ENCODE results near the gene BIK.

Gene BIK

DNA sequence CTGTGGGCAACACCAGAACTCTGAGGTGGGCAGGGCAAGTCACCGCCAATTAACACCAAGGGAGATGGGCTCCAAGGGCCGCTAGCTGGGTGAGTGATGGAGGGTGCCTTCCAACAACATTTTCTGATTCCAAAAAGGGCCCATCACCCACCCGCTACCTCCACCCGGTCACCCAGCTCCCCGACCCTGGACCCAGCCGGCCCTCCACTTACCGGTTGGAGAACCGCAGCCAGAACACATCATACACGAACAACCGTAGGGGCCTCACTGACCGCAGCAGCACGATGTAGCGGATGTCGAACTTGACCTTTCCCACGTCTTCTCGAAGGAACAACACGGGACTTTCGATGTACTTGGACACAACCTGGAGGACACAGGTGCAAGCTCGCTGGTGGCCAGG is 61.6 kb downstream of the BIK start:
- H3K4me3 ChIP-seq (ENCODE audit: low read depth, low read length), result no peak overlapping the region
- TF ChIP-seq, protein P1, sequence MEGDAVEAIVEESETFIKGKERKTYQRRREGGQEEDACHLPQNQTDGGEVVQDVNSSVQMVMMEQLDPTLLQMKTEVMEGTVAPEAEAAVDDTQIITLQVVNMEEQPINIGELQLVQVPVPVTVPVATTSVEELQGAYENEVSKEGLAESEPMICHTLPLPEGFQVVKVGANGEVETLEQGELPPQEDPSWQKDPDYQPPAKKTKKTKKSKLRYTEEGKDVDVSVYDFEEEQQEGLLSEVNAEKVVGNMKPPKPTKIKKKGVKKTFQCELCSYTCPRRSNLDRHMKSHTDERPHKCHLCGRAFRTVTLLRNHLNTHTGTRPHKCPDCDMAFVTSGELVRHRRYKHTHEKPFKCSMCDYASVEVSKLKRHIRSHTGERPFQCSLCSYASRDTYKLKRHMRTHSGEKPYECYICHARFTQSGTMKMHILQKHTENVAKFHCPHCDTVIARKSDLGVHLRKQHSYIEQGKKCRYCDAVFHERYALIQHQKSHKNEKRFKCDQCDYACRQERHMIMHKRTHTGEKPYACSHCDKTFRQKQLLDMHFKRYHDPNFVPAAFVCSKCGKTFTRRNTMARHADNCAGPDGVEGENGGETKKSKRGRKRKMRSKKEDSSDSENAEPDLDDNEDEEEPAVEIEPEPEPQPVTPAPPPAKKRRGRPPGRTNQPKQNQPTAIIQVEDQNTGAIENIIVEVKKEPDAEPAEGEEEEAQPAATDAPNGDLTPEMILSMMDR (conservative IDR thresholded peaks at IDR 0.05; ENCODE audit: low read depth, low read length), result no peak
- no peak for DNase-seq (ENCODE audit: low read depth)

DNA sequence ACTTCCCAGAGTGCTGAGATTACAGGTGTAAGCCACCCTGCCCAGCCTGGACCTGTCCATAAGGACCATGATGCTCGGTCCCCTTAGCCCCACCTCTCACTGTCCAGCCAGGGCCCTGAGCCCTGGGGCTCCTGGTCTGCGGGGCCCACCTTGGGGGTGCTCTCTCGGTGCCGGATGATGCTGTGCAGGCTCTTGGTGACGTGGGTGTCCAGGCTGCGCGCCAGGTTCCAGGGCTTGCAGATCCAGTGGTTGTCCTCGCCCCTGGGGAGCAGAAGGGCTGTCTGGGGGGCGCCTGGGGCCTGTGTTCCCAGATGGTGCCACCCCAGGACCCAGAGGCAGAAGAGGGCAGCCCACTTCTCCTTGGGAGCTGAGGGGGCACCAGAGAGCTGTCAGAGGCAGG is 63.0 kb downstream of the BIK start:
- TF ChIP-seq, protein P1 (conservative IDR thresholded peaks at IDR 0.05; ENCODE audit: low read depth, low read length), result no peak
- no peak overlapping the region for H3K4me3 ChIP-seq (ENCODE audit: low read depth, low read length)
- DNase-seq (ENCODE audit: low read depth), result no peak

GRCh38 chr22:43173976-43174720 is 63.6 kb downstream of the BIK start:
- TF ChIP-seq, protein P1 (conservative IDR thresholded peaks at IDR 0.05; ENCODE audit: low read depth, low read length), result no peak
- no peak overlapping the region for H3K4me3 ChIP-seq (ENCODE audit: low read depth, low read length)
- no peak for DNase-seq (ENCODE audit: low read depth)

DNA sequence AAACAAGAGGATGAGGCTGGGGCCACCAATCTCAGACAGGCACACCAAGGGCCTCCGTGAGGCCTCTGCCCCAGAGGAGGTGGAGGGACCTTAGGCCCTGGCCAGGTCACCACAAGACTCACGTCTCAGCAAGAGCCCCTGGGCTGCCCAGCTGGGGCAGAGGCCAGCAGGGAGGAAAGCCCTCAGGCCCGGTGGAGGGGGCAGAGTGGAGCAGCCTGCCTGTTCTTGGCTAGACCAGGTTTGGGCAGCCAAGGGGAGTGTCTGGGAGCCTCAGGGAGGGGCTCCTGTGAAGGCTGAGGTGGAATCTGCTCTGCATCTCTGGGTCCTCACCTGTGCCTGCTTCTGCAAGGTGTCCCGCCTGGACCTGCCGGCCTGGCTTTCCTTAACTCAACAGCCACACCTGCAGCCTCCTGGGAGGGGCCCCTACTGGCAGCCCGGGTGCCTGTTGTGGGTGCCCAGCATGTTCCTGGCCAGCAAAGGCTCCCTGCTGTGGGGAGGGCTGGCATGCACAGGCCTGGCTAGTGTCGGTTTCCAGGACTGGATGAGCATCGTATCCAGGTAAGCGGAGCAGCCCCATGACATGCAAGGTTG is 64.5 kb downstream of the BIK start:
- no peak for DNase-seq (ENCODE audit: low read depth)
- H3K4me3 ChIP-seq (ENCODE audit: low read depth, low read length), result no peak overlapping the region
- TF ChIP-seq, protein P1 (conservative IDR thresholded peaks at IDR 0.05; ENCODE audit: low read depth, low read length), result no peak

DNA sequence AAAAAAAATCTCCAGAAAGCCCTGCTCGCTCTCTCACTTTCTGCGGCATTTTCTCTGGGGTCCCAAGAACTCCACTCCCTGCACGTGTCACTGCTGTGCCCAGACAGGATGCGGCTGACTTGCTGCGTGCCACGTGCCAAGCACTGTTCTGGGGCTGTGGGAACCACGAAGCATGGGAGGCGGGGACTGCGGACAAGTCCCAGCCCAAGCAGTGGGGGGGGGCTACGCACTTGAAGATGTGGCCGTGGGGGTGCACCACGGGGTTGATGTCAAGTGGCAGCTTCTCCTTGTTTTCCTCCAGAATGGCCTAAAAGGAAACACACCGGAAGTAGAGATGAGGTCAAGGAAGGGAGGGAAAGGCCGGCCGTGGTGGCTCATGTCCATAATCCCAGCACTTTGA is 65.5 kb downstream of the BIK start:
- TF ChIP-seq, protein P1 (conservative IDR thresholded peaks at IDR 0.05; ENCODE audit: low read depth, low read length), result no peak

GRCh38 chr22:43177479-43177878 is 66.9 kb downstream of the BIK start:
- H3K4me3 ChIP-seq (ENCODE audit: low read depth, low read length), result no peak overlapping the region
- DNase-seq (ENCODE audit: low read depth), result no peak
- TF ChIP-seq, protein P1 (conservative IDR thresholded peaks at IDR 0.05; ENCODE audit: low read depth, low read length), result no peak

More for the DNA sequence above, 65.5 kb downstream of the BIK start:
- H3K4me3 ChIP-seq (ENCODE audit: low read depth, low read length), result no peak overlapping the region
- DNase-seq (ENCODE audit: low read depth), result no peak
